Neuronal stem cell (in vitro differentiated cells): ENCODE results near the gene KEAP1.

Experiments
- DNase-seq: peaks from one replicate; pipeline ENCODE4 v3.0.0-alpha.2; 2013; ENCODE audit warnings: low spot score
- H2AFZ ChIP-seq: one replicate; pipeline ENCODE4 v1.6.1; 2013; ENCODE audit warnings: mild to moderate bottlenecking, low read length, inconsistent platforms
- H2AK5ac ChIP-seq: 2 replicates; pipeline ENCODE4 v1.6.1; 2013; ENCODE audit warnings: low read depth, mild to moderate bottlenecking, inconsistent platforms, low read length, moderate library complexity, mixed read lengths
- H2BK120ac ChIP-seq: 2 replicates; pipeline ENCODE4 v1.6.1; 2013; ENCODE audit warnings: low read depth, mild to moderate bottlenecking, inconsistent platforms, low read length, moderate library complexity, mixed read lengths
- H2BK12ac ChIP-seq: one replicate; pipeline ENCODE4 v1.6.1; 2013; ENCODE audit warnings: low read length, inconsistent platforms
- H2BK15ac ChIP-seq: 2 replicates; pipeline ENCODE4 v1.6.1; 2013; ENCODE audit warnings: mild to moderate bottlenecking, low read length, inconsistent platforms, mixed read lengths
- H2BK5ac ChIP-seq: one replicate; pipeline ENCODE4 v1.6.1; 2013; ENCODE audit warnings: inconsistent platforms, mild to moderate bottlenecking, low read length, moderate library complexity
- H3K14ac ChIP-seq: one replicate; pipeline ENCODE4 v1.6.1; 2013; ENCODE audit warnings: low read length, inconsistent platforms
- H3K18ac ChIP-seq: 2 replicates; pipeline ENCODE4 v1.6.1; 2013; ENCODE audit warnings: low read length, inconsistent platforms
- H3K23ac ChIP-seq: 2 replicates; pipeline ENCODE4 v1.6.1; 2013; ENCODE audit warnings: low read depth, mild to moderate bottlenecking, mixed read lengths, low read length, inconsistent platforms; ENCODE audit not compliant: poor library complexity
- H3K27ac ChIP-seq: replicated peaks from 3 replicates; pipeline ENCODE4 v1.5.1; 2013; ENCODE audit warnings: low read length, inconsistent platforms
- H3K27me3 ChIP-seq, 3 experiments: 2 replicates each; pipeline ENCODE4 v1.6.1; 2013; ENCODE audit warnings: low read length in 3 of 3, mild to moderate bottlenecking in 2 of 3, inconsistent platforms in 1 of 3, low read depth in 1 of 3, mixed read lengths in 1 of 3, moderate library complexity in 1 of 3; ENCODE audit not compliant: control insufficient read depth in 3 of 3, insufficient read depth in 3 of 3
- H3K36me3 ChIP-seq, 2 donors: replicated peaks in 1 of 2; 2 replicates each; pipeline ENCODE4 v1.6.1; 2013; ENCODE audit warnings: low read length in 2 of 2; ENCODE audit not compliant: control insufficient read depth in 2 of 2, insufficient read depth in 2 of 2
- H3K4ac ChIP-seq: 2 replicates; pipeline ENCODE4 v1.6.1; 2013; ENCODE audit warnings: inconsistent platforms, mild to moderate bottlenecking, low read length, moderate library complexity
- H3K4me1 ChIP-seq, 2 donors: 1 replicate in 1 of 2; 2 replicates in 1 of 2; pipeline ENCODE4 v1.6.1; 2013; ENCODE audit warnings: low read length in 2 of 2, low read depth in 1 of 2; ENCODE audit not compliant: control insufficient read depth in 2 of 2, insufficient read depth in 1 of 2
- H3K4me2 ChIP-seq: one replicate; pipeline ENCODE4 v1.6.1; 2013; ENCODE audit warnings: mild to moderate bottlenecking, low read length, inconsistent platforms; ENCODE audit not compliant: insufficient read depth, poor library complexity, severe bottlenecking
- H3K4me3 ChIP-seq, 2 donors: 2 replicates each; pipeline ENCODE4 v1.5.1; 2013; ENCODE audit warnings: low read length in 2 of 2, mild to moderate bottlenecking in 2 of 2, inconsistent platforms in 1 of 2, moderate library complexity in 1 of 2
- H3K79me1 ChIP-seq: one replicate; pipeline ENCODE4 v1.6.1; 2013; ENCODE audit warnings: low read depth, mild to moderate bottlenecking, inconsistent platforms, low read length, moderate library complexity
- H3K9ac ChIP-seq: one replicate; pipeline ENCODE4 v1.6.1; 2013; ENCODE audit warnings: mild to moderate bottlenecking, low read depth, low read length, inconsistent platforms; ENCODE audit not compliant: poor library complexity
- H3K9me3 ChIP-seq, 2 donors: replicated peaks in 1 of 2; 2 replicates each; pipeline versions ENCODE3 to v1.6.1; 2013; ENCODE audit warnings: low read length in 2 of 2, mild to moderate bottlenecking in 2 of 2, inconsistent platforms in 1 of 2, low read depth in 1 of 2, mixed read lengths in 1 of 2, moderate library complexity in 1 of 2; ENCODE audit not compliant: control insufficient read depth in 2 of 2, insufficient read depth in 1 of 2
- H4K8ac ChIP-seq: one replicate; pipeline ENCODE4 v1.6.1; 2013; ENCODE audit warnings: low read depth, mild to moderate bottlenecking, inconsistent platforms, low read length, moderate library complexity
- H4K91ac ChIP-seq: one replicate; pipeline ENCODE4 v1.6.1; 2013; ENCODE audit warnings: low read length, low read depth, mild to moderate bottlenecking, inconsistent platforms; ENCODE audit not compliant: poor library complexity
- WGBS, 2 donors: extraction: QIAGEN DNeasy Blood & Tissue Kit; methylation state at CpG; one replicate each; pipeline ENCODE4 v1.1.7; 2013; ENCODE audit warnings: missing lambda C conversion rate in 2 of 2, mixed read lengths in 1 of 2; ENCODE audit not compliant: insufficient read length in 2 of 2, insufficient replicate concordance in 1 of 2; ENCODE audit errors: extremely low coverage in 2 of 2; 5-methylcytosine and 5-hydroxymethylcytosine counted together

The KEAP1 gene

DNA sequence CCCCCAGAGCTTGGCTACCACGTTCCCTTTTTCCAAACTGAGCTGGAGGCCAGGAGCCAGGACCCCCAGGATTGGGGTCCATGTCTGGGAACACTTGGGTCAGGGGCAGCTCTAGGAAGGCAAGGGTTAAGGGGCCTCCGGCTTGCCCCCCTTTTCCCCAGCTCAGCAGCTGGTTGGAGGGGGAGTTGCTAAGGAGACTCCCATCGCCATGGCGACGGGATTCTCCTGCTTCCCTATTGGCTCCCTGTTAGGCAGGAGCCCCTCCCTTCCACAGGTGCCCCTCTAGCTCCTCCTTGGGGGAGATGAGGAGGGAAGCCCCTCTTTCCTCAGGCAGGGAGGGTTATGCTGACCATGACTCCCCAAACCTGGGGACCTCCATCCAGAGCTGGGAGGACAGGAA is 48.9 kb downstream of the KEAP1 start:
- DNase-seq = peak; percentile 65
- Histone ChIP-seq H4K8ac (no peak overlapping the region), H3K79me1 (no peaks in the 10 kb centered on the region), H3K23ac (no peak overlapping the region), H3K4me3 (no peak overlapping the region), H3K4me2 (peak overlapping the region; percentile 11), H2BK15ac (no peak overlapping the region), H3K14ac (no peak overlapping the region), H2AK5ac (no peak overlapping the region), H2BK12ac (no peak overlapping the region), H3K4me1 (peaks cover 15 to 22% of the 10 kb centered on the region in 2 donors), H2AFZ (peak overlapping the region; percentile 73), H3K9ac (no peak overlapping the region), H3K27ac (no peak overlapping the region), H2BK5ac (no peak overlapping the region), H3K27me3 (no peaks in the 10 kb centered on the region), H2BK120ac (no peak overlapping the region), H3K4ac (no peak overlapping the region), H3K18ac (peak overlapping the region; percentile 2), H4K91ac (no peak overlapping the region), H3K36me3 (no peaks in the 10 kb centered on the region), H3K9me3 (no peaks in the 10 kb centered on the region)
- WGBS, 2 donors = no CpG with 5 or more reads among the region's 5 CpGs

DNA sequence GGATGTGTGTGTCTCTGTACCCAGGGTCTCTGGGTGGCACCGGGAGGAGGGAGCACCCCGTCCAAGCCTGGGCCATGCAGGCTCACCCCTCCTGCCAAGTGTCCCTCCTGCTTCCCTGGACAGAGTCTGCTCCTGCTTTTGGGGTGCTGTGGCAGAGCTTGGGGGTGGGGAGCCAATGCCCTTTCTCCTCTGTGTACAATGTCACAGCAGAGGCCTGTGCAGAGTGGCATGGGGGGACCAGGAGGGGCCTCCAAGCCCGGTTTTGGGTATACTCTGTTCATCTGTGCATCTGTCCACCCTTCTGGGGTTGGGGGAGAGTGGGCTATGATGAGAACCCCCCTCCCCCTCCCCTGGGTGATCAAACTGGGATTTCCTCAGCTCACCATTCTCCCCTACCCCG is 49.3 kb downstream of the KEAP1 start:
- no peaks in the 10 kb centered on the region for H3K79me1 ChIP-seq
- DNase-seq = no peak
- no peak overlapping the region for H2BK15ac ChIP-seq
- no peak overlapping the region for H2BK12ac ChIP-seq
- peaks cover 15 to 22% of the 10 kb centered on the region in 2 donors for H3K4me1 ChIP-seq
- H3K4me3 ChIP-seq = no peak overlapping the region
- H2AFZ ChIP-seq = peak overlapping the region; percentile 73
- H3K4me2 ChIP-seq = no peak overlapping the region
- no peaks in the 10 kb centered on the region for H3K9me3 ChIP-seq
- no CpG with 5 or more reads among the region's 4 CpGs for WGBS, 2 donors
- H3K18ac ChIP-seq = peak overlapping the region; percentile 20
- H3K27me3 ChIP-seq = no peaks in the 10 kb centered on the region
- H3K23ac ChIP-seq = no peak overlapping the region
- no peak overlapping the region for H2BK120ac ChIP-seq
- no peak overlapping the region for H3K9ac ChIP-seq
- H2AK5ac ChIP-seq = no peak overlapping the region
- no peak overlapping the region for H4K91ac ChIP-seq
- no peak overlapping the region for H2BK5ac ChIP-seq
- no peak overlapping the region for H4K8ac ChIP-seq
- H3K14ac ChIP-seq = no peak overlapping the region
- no peak overlapping the region for H3K27ac ChIP-seq
- H3K36me3 ChIP-seq = no peaks in the 10 kb centered on the region
- H3K4ac ChIP-seq = no peak overlapping the region

DNA sequence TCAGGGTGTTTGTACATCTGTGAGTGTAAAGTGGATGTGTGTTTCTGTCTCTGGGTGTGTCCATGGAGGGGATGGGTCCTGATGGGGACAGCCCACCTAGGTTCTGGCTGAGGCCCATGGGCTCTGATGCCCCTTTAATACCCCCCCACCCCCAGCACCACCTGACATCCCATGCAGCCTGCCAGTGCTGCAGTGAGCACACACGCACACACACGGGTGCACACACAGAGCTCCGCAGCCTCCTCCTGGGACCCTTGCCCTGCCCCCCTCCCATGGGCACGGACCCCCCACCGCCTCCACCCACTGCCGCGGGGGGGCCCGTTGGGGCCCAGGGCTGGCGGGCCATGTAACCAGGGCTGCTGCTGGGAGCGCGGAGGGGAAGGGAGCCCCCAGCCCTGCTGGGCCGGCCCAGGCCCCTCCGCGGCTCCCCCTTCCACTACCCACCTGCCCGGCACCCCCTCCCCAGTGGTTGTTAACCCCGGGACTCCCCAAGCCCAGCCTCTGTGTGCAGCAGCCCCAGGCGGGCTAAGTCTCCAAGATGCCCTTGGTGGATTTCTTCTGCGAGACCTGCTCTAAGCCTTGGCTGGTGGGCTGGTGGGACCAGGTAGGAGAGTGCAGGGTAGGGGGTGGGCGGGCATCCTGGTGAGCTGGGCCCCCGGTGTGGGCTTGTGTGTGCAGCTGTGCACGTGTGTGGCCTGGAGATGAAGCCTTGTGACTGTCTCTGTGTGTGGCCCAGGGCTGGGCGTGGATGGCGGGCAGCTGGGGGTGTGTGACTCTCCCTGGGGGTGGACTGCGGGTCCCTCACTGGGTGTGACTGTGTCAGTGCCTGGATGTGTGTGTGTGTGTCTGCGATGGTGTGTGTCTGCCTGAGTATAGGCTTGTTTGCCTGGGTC is 50.2 kb downstream of the KEAP1 start:
- Histone ChIP-seq H3K36me3 (no peaks in the 10 kb centered on the region), H2BK5ac (no peak overlapping the region), H2AK5ac (peak overlapping the region; percentile 64), H3K79me1 (no peaks in the 10 kb centered on the region), H4K8ac (no peak overlapping the region), H3K4me2 (no peak overlapping the region), H3K23ac (peak overlapping the region; percentile 39), H2AFZ (peak overlapping the region; percentile 9), H3K9ac (peak overlapping the region; percentile 63), H2BK12ac (no peak overlapping the region), H3K27me3 (no peaks in the 10 kb centered on the region), H3K14ac (peak overlapping the region; percentile 1), H3K18ac (peak overlapping the region; percentile 49), H3K9me3 (no peaks in the 10 kb centered on the region), H2BK15ac (peak overlapping the region; percentile 27), H3K4me1 (peaks cover 15 to 22% of the 10 kb centered on the region in 2 donors), H3K4ac (no peak overlapping the region), H4K91ac (no peak overlapping the region), H3K27ac (no peak overlapping the region), H2BK120ac (no peak overlapping the region), H3K4me3 (no peak overlapping the region)
- no peak for DNase-seq
- no CpG with 5 or more reads among the region's 25 CpGs for WGBS, 2 donors

DNA sequence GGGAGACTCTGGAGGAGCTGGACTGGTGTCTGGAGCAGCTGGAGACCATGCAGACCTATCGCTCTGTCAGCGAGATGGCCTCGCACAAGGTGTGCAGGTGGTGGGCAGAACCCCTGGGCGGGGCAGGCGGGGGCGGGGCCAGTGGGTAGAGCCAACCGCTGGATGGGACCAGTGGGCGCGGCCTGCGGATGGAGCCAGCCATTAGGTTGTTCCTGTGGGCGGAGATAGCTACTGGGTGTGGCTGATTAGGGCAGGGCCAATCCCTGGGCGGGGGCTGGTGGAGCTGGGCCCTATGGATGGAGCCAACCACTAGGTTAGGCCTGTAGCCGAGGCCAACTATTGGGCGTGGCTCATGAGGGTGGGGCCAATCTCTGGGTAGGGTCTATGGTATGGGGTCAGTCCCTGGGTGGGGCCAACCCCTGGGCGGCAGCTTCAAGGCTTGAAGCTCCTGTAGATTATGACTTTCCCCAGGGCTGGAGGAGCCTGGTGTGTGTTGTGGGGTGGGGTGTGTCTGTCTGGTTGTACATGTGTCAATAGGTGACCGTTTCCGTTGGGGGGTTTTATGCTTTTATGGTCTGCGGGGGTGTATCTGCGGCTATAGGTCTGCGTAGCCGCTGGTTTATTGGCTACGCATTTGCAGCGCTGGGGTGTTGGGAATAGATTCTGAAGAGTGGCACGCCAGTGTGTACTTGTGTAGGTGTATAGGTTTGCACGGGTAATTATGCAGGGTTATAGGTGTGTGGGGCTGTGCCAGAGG is 52.1 kb downstream of the KEAP1 start:
- Histone ChIP-seq H3K79me1 (no peaks in the 10 kb centered on the region), H2BK120ac (no peak overlapping the region), H2AFZ (no peak overlapping the region), H3K14ac (no peak overlapping the region), H3K36me3 (no peaks in the 10 kb centered on the region), H3K4ac (no peak overlapping the region), H3K18ac (no peak overlapping the region), H2BK12ac (no peak overlapping the region), H4K91ac (no peak overlapping the region), H3K27ac (no peak overlapping the region), H3K9ac (no peak overlapping the region), H3K4me1 (peaks cover 15 to 19% of the 10 kb centered on the region in 2 donors), H3K9me3 (no peaks in the 10 kb centered on the region), H3K27me3 (no peaks in the 10 kb centered on the region), H3K4me2 (no peak overlapping the region), H4K8ac (no peak overlapping the region), H3K4me3 (no peak overlapping the region), H2BK15ac (no peak overlapping the region), H2AK5ac (peak overlapping the region; percentile 77), H2BK5ac (peak overlapping the region; percentile 18), H3K23ac (no peak overlapping the region)
- DNase-seq = no peak
- no CpG with 5 or more reads among the region's 25 CpGs for WGBS, 2 donors
